GM19351 (cell line): ENCODE measurements around the gene RHEX.
"Not testable (repeated sequence)": the region's sequence is repeated elsewhere in the genome, so short reads cannot be mapped to it uniquely, and the experiment has no call there.

Experiments
- ATAC-seq: cut with Tn5 transposase; IDR thresholded peaks from one replicate; pipeline ENCODE4 v1.9.1; 2021; ENCODE audit warnings: mild to moderate bottlenecking, moderate library complexity; ENCODE audit not compliant: unreplicated experiment

Gene RHEX

DNA sequence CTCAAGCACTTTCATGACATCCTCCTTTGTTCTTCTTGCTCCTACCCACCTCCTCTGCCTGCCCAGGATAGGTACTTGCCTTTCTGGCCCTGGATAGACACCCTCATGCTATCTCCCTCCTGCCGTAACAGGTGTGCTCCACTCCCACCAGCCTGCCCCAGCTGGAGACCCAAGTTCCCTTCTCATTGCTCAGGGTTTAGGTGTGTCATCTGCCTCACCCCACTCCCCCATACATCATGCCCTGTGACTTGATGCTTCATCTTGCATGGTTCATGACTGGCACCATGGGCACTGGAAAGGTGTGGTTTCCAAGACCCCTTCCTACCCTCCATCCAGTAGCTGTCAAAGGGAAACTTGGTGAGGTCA is 5.9 kb downstream of the RHEX start:
- ATAC-seq, result no peak

DNA sequence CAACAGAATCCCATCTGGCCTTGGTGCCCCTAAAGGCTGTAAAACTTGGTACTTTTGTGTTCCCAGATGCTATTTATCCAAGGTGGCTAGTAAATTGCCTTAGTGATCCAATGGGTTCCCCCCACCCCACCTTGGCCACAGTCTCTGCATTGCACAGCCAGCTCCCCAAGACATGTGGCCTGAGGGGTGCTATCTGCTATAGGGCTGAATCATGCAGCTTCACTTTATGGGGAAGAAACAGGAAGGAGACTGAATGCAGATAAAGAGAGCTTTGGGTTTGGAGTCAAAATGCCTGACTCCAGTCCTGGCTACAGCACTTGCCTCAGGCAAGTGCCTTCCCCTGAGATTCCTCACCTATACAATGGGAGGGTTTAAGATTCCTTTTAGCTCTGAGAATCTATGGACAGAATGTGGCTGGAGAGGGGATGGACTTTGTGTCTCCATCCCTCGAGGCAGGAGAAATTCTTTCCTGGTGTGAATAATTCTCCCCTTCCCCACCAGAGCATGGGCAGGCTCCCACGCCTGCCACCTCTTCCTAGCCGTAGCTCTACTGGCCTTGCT is 6.5 kb downstream of the RHEX start:
- no peak for ATAC-seq

DNA sequence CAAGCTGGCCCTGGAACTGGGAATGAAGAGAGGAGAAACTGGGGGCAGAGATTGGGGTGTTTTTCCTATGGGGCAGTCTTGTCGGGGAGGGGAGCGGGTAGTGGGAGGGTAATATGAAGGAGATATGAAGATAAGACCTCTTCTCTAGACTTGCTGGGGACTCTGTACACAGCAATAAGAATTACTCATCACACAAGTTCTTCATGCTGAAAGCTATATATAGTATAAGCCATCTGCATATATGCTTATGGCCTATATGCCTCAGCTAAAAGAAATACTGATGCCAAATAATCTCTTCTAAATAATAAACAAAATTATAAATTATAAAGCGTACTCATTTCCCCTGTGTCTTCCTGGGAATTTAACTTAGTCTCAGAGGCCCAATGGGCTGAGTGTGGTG is 7.9 kb downstream of the RHEX start:
- ATAC-seq, result no peak

- ATAC-seq, result no peak
These were observed 9.5 kb downstream of the RHEX start for GRCh38 chr1:206062464-206062863.

DNA sequence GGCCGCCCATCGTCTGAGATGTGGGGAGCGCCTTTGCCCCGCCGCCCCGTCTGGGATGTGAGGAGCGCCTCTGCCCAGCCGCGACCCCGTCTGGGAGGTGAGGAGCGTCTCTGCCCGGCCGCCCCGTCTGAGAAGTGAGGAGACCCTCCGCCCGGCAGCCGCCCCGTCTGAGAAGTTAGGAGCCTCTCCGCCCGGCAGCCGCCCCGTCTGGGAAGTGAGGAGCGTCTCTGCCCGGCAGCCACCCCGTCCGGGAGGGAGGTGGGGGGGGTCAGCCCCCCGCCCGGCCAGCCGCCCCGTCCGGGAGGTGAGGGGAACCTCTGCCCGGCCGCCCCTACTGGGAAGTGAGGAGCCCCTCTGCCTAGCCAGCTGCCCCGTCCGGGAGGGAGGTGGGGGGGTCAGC is 11.0 kb downstream of the RHEX start:
- not testable (repeated sequence) for ATAC-seq

DNA sequence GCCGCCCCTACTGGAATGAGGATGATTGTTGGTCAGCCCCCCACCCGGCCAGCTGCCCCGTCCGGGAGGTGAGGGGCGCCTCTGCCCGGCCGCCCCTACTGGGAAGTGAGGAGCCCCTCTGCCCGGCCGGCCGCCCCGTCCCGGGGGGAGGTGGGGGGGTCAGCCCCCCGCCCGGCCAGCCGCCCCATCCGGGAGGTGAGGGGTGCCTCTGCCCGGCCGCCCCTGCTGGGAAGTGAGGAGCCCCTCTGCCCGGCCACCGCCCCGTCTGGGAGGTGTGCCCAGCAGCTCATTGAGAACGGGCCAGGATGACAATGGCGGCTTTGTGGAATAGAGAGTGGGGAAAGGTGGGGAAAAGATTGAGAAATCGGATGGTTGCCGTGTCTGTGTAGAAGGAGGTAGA is 11.5 kb downstream of the RHEX start:
- not testable (repeated sequence) for ATAC-seq

GRCh38 chr1:206065547-206066145 is 12.7 kb downstream of the RHEX start:
- no peak for ATAC-seq

DNA sequence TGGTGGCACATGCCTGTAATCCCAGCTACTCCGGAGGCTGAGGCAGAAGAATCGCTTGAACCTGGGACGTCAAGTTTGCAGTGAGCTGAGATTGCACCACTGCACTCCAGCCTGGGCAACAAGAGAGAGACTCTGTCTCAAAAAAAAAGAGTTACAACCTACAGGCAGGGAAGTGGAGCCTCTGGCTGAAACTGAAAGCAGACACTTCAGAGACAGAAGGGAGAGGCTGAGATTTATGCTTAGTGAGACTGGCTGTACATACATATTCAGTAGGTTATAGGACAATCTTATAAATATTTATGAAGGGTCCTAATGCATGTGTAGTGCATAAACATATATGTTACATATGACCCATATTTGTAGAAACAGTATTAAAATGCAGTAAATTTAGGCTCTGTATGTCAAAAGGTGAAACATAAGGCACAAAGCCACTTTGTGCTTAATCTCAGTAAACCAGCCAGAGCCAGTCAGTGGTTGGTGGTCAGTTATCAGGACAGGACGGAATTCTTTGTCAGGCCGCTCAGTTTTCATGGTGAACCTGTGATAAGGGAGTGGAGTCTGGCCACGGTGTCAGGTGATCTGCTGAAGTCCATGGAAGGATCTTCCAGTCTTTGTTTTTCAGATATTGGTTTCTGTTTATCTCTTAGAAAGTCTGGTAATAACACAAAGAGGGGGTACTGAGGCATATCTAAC is 13.7 kb downstream of the RHEX start:
- ATAC-seq, result peak; percentile 85

GRCh38 chr1:206067486-206068227 is 14.7 kb downstream of the RHEX start:
- no peak for ATAC-seq

GRCh38 chr1:206068314-206068713 is 15.3 kb downstream of the RHEX start:
- ATAC-seq, result no peak

DNA sequence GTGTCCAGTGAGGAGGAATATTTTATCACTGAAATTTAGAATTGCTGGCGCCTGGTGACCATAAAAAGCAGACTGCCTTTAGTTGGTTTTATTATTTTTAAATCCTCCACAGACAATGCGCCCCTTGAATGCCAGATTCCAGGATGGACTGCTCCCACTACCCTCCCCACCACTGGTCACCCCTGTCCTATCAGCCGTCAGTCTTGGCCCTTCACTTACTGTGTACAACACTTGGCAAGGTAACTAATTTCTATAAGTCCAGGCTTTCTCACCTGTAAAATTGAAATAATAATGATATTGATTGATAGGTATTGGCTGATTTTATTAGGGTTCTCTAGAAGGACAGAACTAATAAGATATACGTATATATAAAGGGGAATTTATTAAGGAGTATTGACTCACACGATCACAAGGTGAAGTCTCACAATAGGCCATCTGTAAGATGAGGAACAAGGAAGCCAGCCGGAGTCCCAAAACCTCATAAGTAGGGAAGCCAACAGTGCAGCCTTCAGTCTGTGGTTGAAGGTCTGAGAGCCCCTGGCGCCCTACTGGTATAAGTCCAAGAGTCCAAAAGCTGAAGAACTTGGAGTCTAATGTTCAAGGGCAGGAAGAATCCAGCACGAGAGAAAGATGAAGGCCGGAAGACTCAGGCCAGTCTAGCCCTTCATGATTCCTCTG is 17.8 kb downstream of the RHEX start:
- no peak for ATAC-seq

- no peak for ATAC-seq
These were observed 21.9 kb downstream of the RHEX start for GRCh38 chr1:206074839-206075238.

DNA sequence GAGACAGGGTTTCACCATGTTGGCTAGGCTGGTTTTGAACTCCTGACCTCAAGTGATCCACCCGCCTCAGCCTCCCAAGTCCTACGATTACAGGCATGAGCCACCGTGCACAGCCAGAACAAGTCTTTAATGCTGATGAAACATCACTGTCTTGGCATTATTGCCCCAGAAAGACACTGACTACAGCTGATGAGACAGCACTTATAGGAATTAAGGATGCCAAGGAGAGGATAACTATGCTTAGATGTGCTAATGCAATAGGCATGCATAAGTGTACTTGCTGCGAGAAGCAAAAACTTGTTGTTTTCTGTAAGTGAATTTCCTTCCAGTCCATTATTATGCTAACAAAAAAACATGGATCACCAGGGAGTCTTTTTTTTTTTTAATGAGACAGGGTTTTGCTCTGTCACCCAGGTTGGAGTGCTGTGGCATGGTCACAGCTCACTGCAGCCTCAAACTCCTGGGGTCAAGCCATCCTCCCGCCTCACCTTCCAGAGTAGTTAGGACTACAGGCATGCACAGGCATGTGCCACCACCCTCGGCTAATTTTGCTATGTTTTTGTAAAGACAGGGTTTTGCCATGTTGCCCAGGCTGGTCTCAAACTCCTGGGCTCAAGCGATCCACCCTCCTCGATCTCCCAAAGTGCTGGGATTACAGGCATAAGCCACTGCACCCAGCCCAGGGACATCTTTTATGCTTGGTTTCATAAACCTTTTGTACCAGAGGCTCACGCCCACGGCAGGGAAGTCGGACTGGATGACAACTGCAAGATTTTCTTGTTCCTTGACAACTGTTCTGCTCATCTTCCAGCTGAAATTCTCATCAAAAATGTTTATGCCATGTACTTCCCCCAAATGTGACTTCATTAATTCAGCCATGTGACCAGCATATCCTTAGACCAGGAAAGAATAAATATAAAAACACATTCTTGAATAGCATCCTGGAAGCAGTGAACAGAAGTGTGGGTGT is 23.1 kb downstream of the RHEX start:
- no peak for ATAC-seq

- no peak for ATAC-seq
These were observed 26.2 kb downstream of the RHEX start for GRCh38 chr1:206079135-206079534.

DNA sequence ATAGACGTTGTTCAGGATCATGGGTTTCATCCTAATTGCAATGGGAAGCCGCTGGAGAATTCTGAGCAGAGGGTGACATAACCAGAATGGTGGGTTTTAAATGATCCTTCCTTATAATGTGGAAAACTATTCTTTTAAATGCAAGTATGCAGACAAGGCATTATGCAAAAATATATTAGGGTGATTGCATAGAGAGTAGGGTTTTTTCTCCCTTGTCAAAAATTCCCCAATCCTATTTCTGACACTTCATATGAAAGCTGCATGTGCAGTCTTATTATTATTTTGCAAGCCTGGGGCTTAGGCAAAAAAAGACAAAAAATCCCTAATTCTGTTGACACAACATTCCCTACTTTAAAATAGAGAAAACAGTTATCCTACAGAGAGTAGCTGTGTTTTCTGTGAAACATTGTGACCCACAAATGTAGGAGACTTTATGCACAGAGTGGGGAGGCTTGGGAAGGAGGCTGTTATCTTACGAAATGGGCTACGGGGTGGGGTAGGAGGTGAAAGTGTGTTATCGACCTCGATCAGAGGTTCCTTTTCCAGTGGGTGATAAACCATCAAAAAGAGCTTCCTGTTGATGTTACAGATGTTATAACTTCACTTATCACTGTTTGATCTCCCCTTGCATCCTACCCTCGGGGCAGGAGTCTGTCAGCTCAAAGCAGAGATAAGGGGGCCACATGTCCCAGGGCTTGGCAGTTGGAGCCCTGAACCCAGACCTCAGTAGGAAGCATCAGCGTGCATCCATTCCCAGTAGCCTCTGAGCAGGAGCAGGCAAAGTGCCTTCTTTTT is 27.2 kb downstream of the RHEX start:
- ATAC-seq, result no peak

- no peak for ATAC-seq
These were observed 28.9 kb downstream of the RHEX start for GRCh38 chr1:206081856-206082255.

DNA sequence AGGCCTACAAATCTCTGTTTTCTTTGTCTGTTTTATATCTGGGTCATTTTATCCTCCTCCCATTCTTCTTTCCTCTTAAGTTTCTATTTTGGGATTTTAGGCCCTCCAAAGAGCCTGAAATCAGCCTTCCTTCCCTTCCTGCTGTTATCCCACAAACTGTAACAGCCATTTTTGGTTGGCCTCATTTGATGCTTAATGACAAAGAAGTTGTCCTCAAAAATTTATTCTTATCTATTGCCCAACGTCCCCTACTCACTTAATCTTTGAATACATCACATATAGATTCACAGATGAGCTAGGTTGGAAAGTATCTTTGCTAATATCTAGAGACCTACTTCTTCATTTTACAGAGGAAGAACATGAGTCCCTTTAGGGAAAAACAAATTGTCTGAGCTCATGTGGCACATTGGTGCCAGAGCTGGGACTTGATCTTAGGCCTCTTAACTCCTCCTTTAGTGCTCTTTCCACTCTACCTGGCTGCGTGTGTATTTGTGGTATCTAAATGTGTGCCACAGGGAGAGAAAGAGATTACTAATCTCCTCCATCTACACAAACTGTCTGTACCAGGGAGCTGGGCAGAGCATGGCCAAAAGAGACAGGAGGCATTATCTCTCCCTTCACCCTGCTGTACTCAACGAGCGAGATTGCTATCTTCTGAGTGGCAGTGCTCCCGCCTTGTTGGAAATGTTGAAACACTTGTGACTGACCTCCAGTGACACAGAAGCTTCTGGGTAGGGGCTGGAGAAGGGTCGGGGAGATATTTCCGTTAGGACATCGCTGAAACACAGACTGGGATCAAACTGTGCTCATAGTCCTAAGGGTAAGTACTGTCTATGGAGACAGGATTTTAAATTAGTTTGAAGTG is 30.1 kb downstream of the RHEX start:
- no peak for ATAC-seq

- ATAC-seq, result no peak
These were observed 30.8 kb downstream of the RHEX start for GRCh38 chr1:206083750-206084149.
